Tibial artery (tissue), 4 donors: ENCODE measurements around the gene SMYD3.

ENCODE experiments used
- DNase-seq, 2 donors: peaks; one replicate each; pipeline ENCODE4 v3.0.0-alpha.2; 2019
- H3K27ac ChIP-seq, 2 donors: fragments of 200-600 bp; sonication (generic) in 1 of 2; 1 replicate in 1 of 2; 2 replicates in 1 of 2; pipeline ENCODE4 v1.5.1; 2018 to 2019; ENCODE audit warnings: mild to moderate bottlenecking in 1 of 2
- H3K27me3 ChIP-seq, 2 donors: fragments of 200-600 bp; sonication (generic) in 1 of 2; one replicate each; pipeline versions ENCODE4 v1.5.1 to v1.6.0; 2016 to 2019
- H3K36me3 ChIP-seq, 3 donors: fragments of 200-600 bp; sonication (generic) in 2 of 3; one replicate each; pipeline ENCODE4 v1.5.1; 2016 to 2019; ENCODE audit warnings: mild to moderate bottlenecking in 2 of 3
- H3K4me1 ChIP-seq, 4 donors: fragments of 200-600 bp; sonication (generic) in 2 of 4; 1 replicate in 3 of 4; 2 replicates in 1 of 4; pipeline ENCODE4 v1.5.1; 2016 to 2019
- H3K4me3 ChIP-seq, 2 donors: fragments of 200-600 bp; sonication (generic) in 1 of 2; 1 replicate in 1 of 2; 2 replicates in 1 of 2; pipeline ENCODE4 v1.5.1; 2018 to 2019; ENCODE audit warnings: mild to moderate bottlenecking in 2 of 2
- H3K9me3 ChIP-seq, 3 donors: fragments of 200-600 bp; sonication (generic) in 1 of 3; one replicate each; pipeline ENCODE4 v1.5.1; 2016 to 2019
- intact Hi-C: fragments of 100-400 bp; cut with DNase I; formaldehyde crosslinking; loops from one replicate; pipeline ENCODE4 v1.15.0; 2023; ENCODE audit warnings: low total_unique reads
- TF ChIP-seq, protein P1 (sequence below), 2 experiments: fragments of 200-600 bp in 1 of 2; fragments of 450-650 bp in 1 of 2; IDR thresholded peaks; one replicate each; pipeline ENCODE4 v1.5.1; 2017 to 2019; ENCODE audit warnings: antibody characterized with exemption in 2 of 2, mild to moderate bottlenecking in 1 of 2, moderate library complexity in 1 of 2

Gene SMYD3

DNA sequence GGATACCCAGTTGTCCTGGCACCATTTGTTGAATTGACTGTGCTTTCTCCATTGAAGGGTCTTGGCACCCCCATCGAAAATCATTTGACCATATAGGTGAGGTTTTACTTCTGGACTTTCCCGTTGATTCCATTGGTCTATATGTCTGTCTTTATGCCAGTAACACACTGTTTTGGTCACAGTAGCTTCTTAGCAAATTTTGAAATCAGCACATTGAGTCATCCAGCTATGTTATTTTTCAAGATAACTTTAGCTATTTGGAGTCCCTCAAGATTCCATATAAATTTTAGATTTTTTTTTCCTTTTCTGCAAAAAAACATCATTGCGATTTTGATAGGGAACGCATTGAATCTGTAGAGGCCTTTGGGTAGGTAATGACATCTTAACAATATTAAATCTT lies 235.6 kb downstream of the SMYD3 start:
- no peaks in the 10 kb centered on the region for H3K36me3 ChIP-seq
- H3K4me3 ChIP-seq = no peak overlapping the region
- TF ChIP-seq, protein P1, sequence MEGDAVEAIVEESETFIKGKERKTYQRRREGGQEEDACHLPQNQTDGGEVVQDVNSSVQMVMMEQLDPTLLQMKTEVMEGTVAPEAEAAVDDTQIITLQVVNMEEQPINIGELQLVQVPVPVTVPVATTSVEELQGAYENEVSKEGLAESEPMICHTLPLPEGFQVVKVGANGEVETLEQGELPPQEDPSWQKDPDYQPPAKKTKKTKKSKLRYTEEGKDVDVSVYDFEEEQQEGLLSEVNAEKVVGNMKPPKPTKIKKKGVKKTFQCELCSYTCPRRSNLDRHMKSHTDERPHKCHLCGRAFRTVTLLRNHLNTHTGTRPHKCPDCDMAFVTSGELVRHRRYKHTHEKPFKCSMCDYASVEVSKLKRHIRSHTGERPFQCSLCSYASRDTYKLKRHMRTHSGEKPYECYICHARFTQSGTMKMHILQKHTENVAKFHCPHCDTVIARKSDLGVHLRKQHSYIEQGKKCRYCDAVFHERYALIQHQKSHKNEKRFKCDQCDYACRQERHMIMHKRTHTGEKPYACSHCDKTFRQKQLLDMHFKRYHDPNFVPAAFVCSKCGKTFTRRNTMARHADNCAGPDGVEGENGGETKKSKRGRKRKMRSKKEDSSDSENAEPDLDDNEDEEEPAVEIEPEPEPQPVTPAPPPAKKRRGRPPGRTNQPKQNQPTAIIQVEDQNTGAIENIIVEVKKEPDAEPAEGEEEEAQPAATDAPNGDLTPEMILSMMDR (IDR thresholded peaks at IDR 0.05) = no peak
- H3K9me3 ChIP-seq = no peaks in the 10 kb centered on the region
- no peaks in the 10 kb centered on the region for H3K4me1 ChIP-seq
- no peak for DNase-seq
- no peak overlapping the region for H3K27ac ChIP-seq
- no peaks in the 10 kb centered on the region for H3K27me3 ChIP-seq
- intact Hi-C loops = no loop called here

DNA sequence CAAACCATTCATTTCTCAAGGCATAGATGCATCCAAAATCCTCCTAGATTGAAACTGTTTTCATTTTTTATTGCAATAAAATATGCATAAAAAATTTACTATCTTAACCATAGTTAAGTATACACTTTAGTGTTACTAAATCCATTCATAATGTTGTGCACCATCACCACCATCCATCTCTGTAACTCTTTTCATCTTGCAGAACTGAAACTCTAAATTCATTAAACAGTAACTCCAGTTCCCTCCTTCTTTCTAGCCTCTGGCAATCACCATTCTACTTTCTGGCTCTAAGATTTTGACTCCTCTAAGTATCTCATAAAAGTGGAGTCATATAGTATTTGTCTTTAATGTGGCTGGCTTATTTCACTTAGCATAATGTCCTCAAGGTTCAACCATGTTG lies 236.8 kb downstream of the SMYD3 start:
- TF ChIP-seq, protein P1 (IDR thresholded peaks at IDR 0.05) = no peak
- no peaks in the 10 kb centered on the region for H3K4me1 ChIP-seq
- no peaks in the 10 kb centered on the region for H3K36me3 ChIP-seq
- H3K27me3 ChIP-seq = no peaks in the 10 kb centered on the region
- no peak for DNase-seq
- H3K4me3 ChIP-seq = no peak overlapping the region
- H3K27ac ChIP-seq = no peak overlapping the region
- no peaks in the 10 kb centered on the region for H3K9me3 ChIP-seq
- intact Hi-C loops = no loop called here

DNA sequence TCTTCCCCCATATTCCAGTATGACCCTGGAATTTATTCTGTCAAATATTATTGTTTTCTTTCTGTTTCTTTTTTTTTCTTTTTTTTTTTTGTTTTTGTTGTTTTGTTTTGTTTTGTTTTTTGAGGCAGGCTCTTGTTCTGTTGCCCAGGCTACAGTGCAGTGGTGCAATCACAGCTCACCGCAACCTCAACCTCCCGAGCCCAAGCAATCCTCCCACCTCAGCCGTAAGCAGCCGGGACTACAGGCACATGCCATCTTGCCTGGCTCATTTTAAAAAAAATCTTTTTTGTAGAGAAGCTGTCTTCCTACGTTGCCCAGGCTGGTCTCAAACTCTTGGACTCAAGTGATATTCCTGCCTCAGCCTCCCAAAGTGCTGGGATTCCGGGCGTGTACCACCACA lies 237.6 kb downstream of the SMYD3 start:
- intact Hi-C loops = no loop called here
- Histone ChIP-seq H3K4me3 (no peak overlapping the region), H3K9me3 (peaks cover 0 to 3% (median 0%) of the 10 kb centered on the region in 3 donors), H3K27ac (no peak overlapping the region), H3K27me3 (no peaks in the 10 kb centered on the region), H3K4me1 (no peaks in the 10 kb centered on the region), H3K36me3 (no peaks in the 10 kb centered on the region)
- DNase-seq = no peak
- TF ChIP-seq, protein P1 (IDR thresholded peaks at IDR 0.05) = no peak

DNA sequence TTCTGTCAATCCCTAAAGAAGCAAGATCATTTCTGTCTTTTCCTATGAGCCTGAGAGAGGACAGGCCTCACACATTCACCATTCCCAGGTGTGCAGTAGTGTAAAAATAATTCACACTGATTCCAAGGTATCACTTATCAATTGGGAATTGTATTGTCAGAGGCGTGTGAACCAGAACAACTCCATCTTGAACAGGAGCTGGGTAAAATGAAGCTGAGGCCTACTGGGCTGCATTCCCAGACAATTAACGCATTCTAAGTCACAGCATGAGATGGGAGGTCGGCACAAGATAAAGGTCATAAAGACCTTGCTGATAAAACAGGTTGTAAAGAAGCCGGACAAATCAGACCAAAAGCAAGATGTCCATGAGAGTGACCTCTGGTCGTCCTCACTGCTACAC lies 239.2 kb downstream of the SMYD3 start:
- H3K9me3 ChIP-seq = peaks cover 0 to 5% (median 0%) of the 10 kb centered on the region in 3 donors
- no peaks in the 10 kb centered on the region for H3K4me1 ChIP-seq
- intact Hi-C loops = no loop called here
- no peak overlapping the region for H3K27ac ChIP-seq
- H3K36me3 ChIP-seq = no peaks in the 10 kb centered on the region
- no peak for DNase-seq
- TF ChIP-seq, protein P1 (IDR thresholded peaks at IDR 0.05) = no peak
- H3K27me3 ChIP-seq = no peaks in the 10 kb centered on the region
- H3K4me3 ChIP-seq = no peak overlapping the region

DNA sequence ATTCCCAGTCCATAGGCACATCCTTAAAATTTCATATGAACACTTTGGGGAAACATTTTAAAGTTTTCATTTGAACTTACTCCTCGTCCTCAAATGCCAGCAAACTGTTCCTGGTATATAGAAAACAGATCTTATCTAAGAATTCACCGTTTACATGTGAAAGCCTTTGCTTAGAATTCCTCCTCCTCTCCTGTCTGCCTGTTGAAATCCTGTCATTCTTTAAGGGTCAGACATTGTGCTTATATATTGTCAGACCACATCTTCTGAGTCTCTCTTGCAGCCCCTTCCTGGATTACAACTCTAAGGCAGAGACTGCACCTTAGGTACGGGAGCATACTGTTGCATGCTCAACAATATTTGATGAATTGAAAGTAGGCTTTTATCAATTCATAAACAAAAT lies 239.7 kb downstream of the SMYD3 start:
- Histone ChIP-seq H3K36me3 (no peaks in the 10 kb centered on the region), H3K4me1 (no peaks in the 10 kb centered on the region), H3K27me3 (no peaks in the 10 kb centered on the region), H3K27ac (no peak overlapping the region), H3K9me3 (peaks cover 0 to 5% (median 0%) of the 10 kb centered on the region in 3 donors), H3K4me3 (no peak overlapping the region)
- TF ChIP-seq, protein P1 (IDR thresholded peaks at IDR 0.05) = no peak
- DNase-seq = no peak
- intact Hi-C loops = no loop called here

DNA sequence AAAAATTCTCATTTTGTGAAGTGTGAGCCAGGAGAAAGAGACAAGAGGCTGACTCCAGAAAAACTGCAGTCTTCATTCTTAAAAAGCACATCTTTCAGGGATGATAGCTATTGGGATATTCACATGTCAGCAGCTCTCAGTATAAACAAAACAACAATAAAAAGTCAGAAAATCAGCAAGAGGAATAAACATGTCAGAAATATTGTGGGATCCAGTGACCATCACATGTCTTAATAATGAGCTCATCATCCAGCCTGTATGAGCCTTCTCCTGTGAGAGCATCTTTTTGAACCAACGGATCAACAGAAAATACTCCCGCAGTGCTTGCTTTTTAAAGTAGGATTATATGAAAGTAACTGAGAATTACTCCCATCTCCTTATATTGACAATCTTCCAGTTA lies 241.6 kb downstream of the SMYD3 start:
- Histone ChIP-seq H3K27ac (no peak overlapping the region), H3K27me3 (no peaks in the 10 kb centered on the region), H3K36me3 (no peaks in the 10 kb centered on the region), H3K4me1 (no peaks in the 10 kb centered on the region), H3K4me3 (no peak overlapping the region), H3K9me3 (peaks cover 0 to 5% (median 0%) of the 10 kb centered on the region in 3 donors)
- no peak for DNase-seq
- intact Hi-C loops = no loop called here
- TF ChIP-seq, protein P1 (IDR thresholded peaks at IDR 0.05) = no peak
